Measurements from ENCODE around the gene NEGR1.

GRCh38 chr1:71548398-71548890 lies 733.9 kb downstream of the NEGR1 start:
- TF ChIP-seq CTCF (IDR thresholded peaks at IDR 0.05 in 2 of 3, conservative IDR thresholded peaks at IDR 0.05 in 1 of 3; ENCODE audit: borderline replicate concordance in 1 of 3, insufficient read depth in 1 of 3, low read depth in 2 of 3, low read length in 2 of 3) (no peak), POLR2A (IDR thresholded peaks at IDR 0.05; ENCODE audit: borderline replicate concordance, extremely low read depth, insufficient read depth, insufficient read length) (no peak), SIN3A (IDR thresholded peaks at IDR 0.05; ENCODE audit: low read depth) (no peak), POLR2AphosphoS5 (IDR thresholded peaks at IDR 0.05; ENCODE audit: low read depth, low read length) (no peak), EZH2 (IDR thresholded peaks at IDR 0.05) (no peak), YY1 (IDR thresholded peaks at IDR 0.05; ENCODE audit: extremely low read depth, insufficient replicate concordance, low read depth, low read length) (no peak), ZNF274 (IDR thresholded peaks at IDR 0.05; ENCODE audit: low read depth, low read length) (no peak), ZFX (IDR thresholded peaks at IDR 0.05) (no peak), CEBPB (IDR thresholded peaks at IDR 0.05; ENCODE audit: low read depth) (no peak), JUND (IDR thresholded peaks at IDR 0.05) (no peak)
